ENCODE measurements around the gene LBHD2.
A peak's percentile ranks its signal among the peaks of the same experiment; 100 is the strongest.
"Not testable (repeated sequence)": the region's sequence is repeated elsewhere in the genome, so short reads cannot be mapped to it uniquely, and the experiment has no call there.

LBHD2 gene

GRCh38 chr14:103084021-103084919, at the start of gene LBHD2:
LBHD2 (plus strand) TSS chr14:103084210; CDS start chr14:103086013, 1,803 bp downstream.
- Histone ChIP-seq H3K36me3 (ENCODE audit: control insufficient read depth, insufficient read depth, low read length) (no peaks in the 10 kb centered on the region), H3K9ac (ENCODE audit: low read depth, low read length) (no peak within 1 kb of the TSS), H3K9me3 (ENCODE audit: control insufficient read depth, insufficient read depth, low read length) (no peaks in the 10 kb centered on the region), H3K4me1 (ENCODE audit: control insufficient read depth, insufficient read depth, low read length) (no peaks in the 10 kb centered on the region), H3K27me3 (ENCODE audit: control insufficient read depth, insufficient read depth, low read length) (peaks cover 35% of the 10 kb centered on the region), H3K4me3 (ENCODE audit: low read depth, low read length) (peak within 1 kb of the TSS; percentile 22)

- Histone ChIP-seq H3K4me3 (ENCODE audit: low read depth, low read length) (no peak overlapping the region), H3K4me1 (ENCODE audit: control insufficient read depth, insufficient read depth, low read length) (peaks cover 3% of the 10 kb centered on the region), H3K9ac (ENCODE audit: low read depth, low read length) (no peak overlapping the region), H3K36me3 (ENCODE audit: control insufficient read depth, insufficient read depth, low read length) (peaks cover 5% of the 10 kb centered on the region), H3K27me3 (ENCODE audit: control insufficient read depth, insufficient read depth, low read length) (no peaks in the 10 kb centered on the region), H3K9me3 (ENCODE audit: control insufficient read depth, insufficient read depth, low read length) (no peaks in the 10 kb centered on the region)
Observed at GRCh38 chr14:103041464-103041863, 42.5 kb upstream of the LBHD2 start.

GRCh38 chr14:103043257-103044015, 40.6 kb upstream of the LBHD2 start:
- Histone ChIP-seq H3K36me3 (ENCODE audit: control insufficient read depth, insufficient read depth, low read length) (peaks cover 5% of the 10 kb centered on the region), H3K4me1 (ENCODE audit: control insufficient read depth, insufficient read depth, low read length) (peaks cover 3% of the 10 kb centered on the region), H3K9me3 (ENCODE audit: control insufficient read depth, insufficient read depth, low read length) (no peaks in the 10 kb centered on the region), H3K4me3 (ENCODE audit: low read depth, low read length) (no peak overlapping the region), H3K27me3 (ENCODE audit: control insufficient read depth, insufficient read depth, low read length) (no peaks in the 10 kb centered on the region), H3K9ac (ENCODE audit: low read depth, low read length) (no peak overlapping the region)

GRCh38 chr14:103045371-103045869, 38.6 kb upstream of the LBHD2 start:
- Histone ChIP-seq H3K27me3 (ENCODE audit: control insufficient read depth, insufficient read depth, low read length) (no peaks in the 10 kb centered on the region), H3K9ac (ENCODE audit: low read depth, low read length) (no peak overlapping the region), H3K4me1 (ENCODE audit: control insufficient read depth, insufficient read depth, low read length) (peaks cover 3% of the 10 kb centered on the region), H3K4me3 (ENCODE audit: low read depth, low read length) (no peak overlapping the region), H3K9me3 (ENCODE audit: control insufficient read depth, insufficient read depth, low read length) (no peaks in the 10 kb centered on the region), H3K36me3 (ENCODE audit: control insufficient read depth, insufficient read depth, low read length) (peaks cover 5% of the 10 kb centered on the region)

GRCh38 chr14:103047453-103047852, 36.6 kb upstream of the LBHD2 start:
- H3K9ac ChIP-seq (ENCODE audit: low read depth, low read length); H3K4me3 ChIP-seq (ENCODE audit: low read depth, low read length); H3K4me1 ChIP-seq (ENCODE audit: control insufficient read depth, insufficient read depth, low read length); H3K36me3 ChIP-seq (ENCODE audit: control insufficient read depth, insufficient read depth, low read length); H3K9me3 ChIP-seq (ENCODE audit: control insufficient read depth, insufficient read depth, low read length); H3K27me3 ChIP-seq (ENCODE audit: control insufficient read depth, insufficient read depth, low read length): not testable (repeated sequence)

GRCh38 chr14:103050935-103051334, 33.1 kb upstream of the LBHD2 start:
- no peak overlapping the region for H3K4me3 ChIP-seq (ENCODE audit: low read depth, low read length)
- no peaks in the 10 kb centered on the region for H3K4me1 ChIP-seq (ENCODE audit: control insufficient read depth, insufficient read depth, low read length)
- H3K9me3 ChIP-seq (ENCODE audit: control insufficient read depth, insufficient read depth, low read length): no peaks in the 10 kb centered on the region
- no peaks in the 10 kb centered on the region for H3K27me3 ChIP-seq (ENCODE audit: control insufficient read depth, insufficient read depth, low read length)
- H3K9ac ChIP-seq (ENCODE audit: low read depth, low read length): no peak overlapping the region
- no peaks in the 10 kb centered on the region for H3K36me3 ChIP-seq (ENCODE audit: control insufficient read depth, insufficient read depth, low read length)

GRCh38 chr14:103052407-103052806, 31.6 kb upstream of the LBHD2 start:
- H3K36me3 ChIP-seq (ENCODE audit: control insufficient read depth, insufficient read depth, low read length): peaks cover 3% of the 10 kb centered on the region
- H3K4me1 ChIP-seq (ENCODE audit: control insufficient read depth, insufficient read depth, low read length): no peaks in the 10 kb centered on the region
- no peaks in the 10 kb centered on the region for H3K9me3 ChIP-seq (ENCODE audit: control insufficient read depth, insufficient read depth, low read length)
- no peak overlapping the region for H3K9ac ChIP-seq (ENCODE audit: low read depth, low read length)
- no peaks in the 10 kb centered on the region for H3K27me3 ChIP-seq (ENCODE audit: control insufficient read depth, insufficient read depth, low read length)
- no peak overlapping the region for H3K4me3 ChIP-seq (ENCODE audit: low read depth, low read length)

- no peaks in the 10 kb centered on the region for H3K27me3 ChIP-seq (ENCODE audit: control insufficient read depth, insufficient read depth, low read length)
- peak overlapping the region; percentile 84 for H3K4me3 ChIP-seq (ENCODE audit: low read depth, low read length)
- no peaks in the 10 kb centered on the region for H3K9me3 ChIP-seq (ENCODE audit: control insufficient read depth, insufficient read depth, low read length)
- no peak overlapping the region for H3K9ac ChIP-seq (ENCODE audit: low read depth, low read length)
- H3K36me3 ChIP-seq (ENCODE audit: control insufficient read depth, insufficient read depth, low read length): peaks cover 3% of the 10 kb centered on the region
- H3K4me1 ChIP-seq (ENCODE audit: control insufficient read depth, insufficient read depth, low read length): peaks cover 2% of the 10 kb centered on the region
Observed at GRCh38 chr14:103055695-103056094, 28.3 kb upstream of the LBHD2 start.

DNA sequence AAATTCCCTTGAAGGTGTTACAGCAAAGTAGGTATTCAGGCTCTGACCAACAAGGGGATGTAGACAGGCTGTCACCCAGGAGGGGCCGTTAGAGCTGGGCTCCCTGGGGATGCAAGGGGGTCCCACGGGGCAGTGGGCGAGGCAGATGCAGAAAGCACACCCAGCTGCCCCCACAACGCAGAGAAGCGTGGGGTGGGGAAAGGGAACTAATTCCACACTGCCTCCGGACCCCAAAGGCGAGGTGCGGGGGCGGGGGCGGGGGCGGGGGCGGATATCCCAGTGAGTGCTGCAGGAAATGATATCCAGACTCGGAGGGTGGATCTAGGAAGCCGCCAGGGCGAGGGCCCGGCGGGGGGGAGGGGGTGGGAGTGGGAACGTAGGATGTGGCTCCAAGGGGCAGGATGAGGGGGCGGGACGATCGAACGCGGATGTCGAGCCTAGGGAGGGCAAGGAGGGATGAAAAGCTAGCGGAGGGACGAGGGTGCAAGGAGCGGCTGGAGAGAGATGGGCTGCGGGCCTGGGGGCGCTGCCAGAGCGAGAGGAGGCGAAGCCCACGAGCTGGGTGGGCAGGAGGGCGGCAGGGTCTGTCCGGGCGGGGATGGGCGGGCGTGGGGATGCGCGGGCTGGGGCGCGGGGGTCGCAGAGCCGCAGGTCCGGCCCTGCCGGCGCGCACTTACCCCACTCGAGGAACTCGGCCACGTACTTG, 27.5 kb upstream of the LBHD2 start:
- H3K36me3 ChIP-seq (ENCODE audit: control insufficient read depth, insufficient read depth, low read length): peaks cover 3% of the 10 kb centered on the region
- H3K9me3 ChIP-seq (ENCODE audit: control insufficient read depth, insufficient read depth, low read length): no peaks in the 10 kb centered on the region
- H3K4me1 ChIP-seq (ENCODE audit: control insufficient read depth, insufficient read depth, low read length): peaks cover 2% of the 10 kb centered on the region
- H3K9ac ChIP-seq (ENCODE audit: low read depth, low read length): peak overlapping the region; percentile 49
- peak overlapping the region; percentile 84 for H3K4me3 ChIP-seq (ENCODE audit: low read depth, low read length)
- no peaks in the 10 kb centered on the region for H3K27me3 ChIP-seq (ENCODE audit: control insufficient read depth, insufficient read depth, low read length)

DNA sequence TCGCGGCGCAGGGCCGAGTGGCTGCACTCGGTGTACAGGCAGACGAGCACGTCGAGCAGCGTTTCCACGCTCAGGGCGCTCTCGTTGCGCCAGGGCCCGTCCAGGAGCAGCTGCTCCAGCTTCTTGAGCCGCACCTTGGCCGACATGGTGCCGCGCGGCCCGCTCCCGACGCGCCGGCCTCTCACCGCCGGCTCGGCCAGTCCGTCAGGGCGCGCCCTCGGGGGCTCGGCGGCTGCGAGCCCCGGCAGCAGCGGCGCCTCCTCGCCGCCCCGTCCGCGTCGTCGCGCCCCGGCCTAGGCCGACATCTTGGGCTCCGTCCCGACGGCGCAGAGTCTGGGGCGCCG, 27.0 kb upstream of the LBHD2 start:
- Histone ChIP-seq H3K36me3 (ENCODE audit: control insufficient read depth, insufficient read depth, low read length) (peaks cover 3% of the 10 kb centered on the region), H3K4me3 (ENCODE audit: low read depth, low read length) (peak overlapping the region; percentile 84), H3K4me1 (ENCODE audit: control insufficient read depth, insufficient read depth, low read length) (peaks cover 2% of the 10 kb centered on the region), H3K9me3 (ENCODE audit: control insufficient read depth, insufficient read depth, low read length) (no peaks in the 10 kb centered on the region), H3K27me3 (ENCODE audit: control insufficient read depth, insufficient read depth, low read length) (no peaks in the 10 kb centered on the region), H3K9ac (ENCODE audit: low read depth, low read length) (no peak overlapping the region)

- Histone ChIP-seq H3K9me3 (ENCODE audit: control insufficient read depth, insufficient read depth, low read length) (no peaks in the 10 kb centered on the region), H3K4me3 (ENCODE audit: low read depth, low read length) (peak within 1 kb of the TSS; percentile 84), H3K9ac (ENCODE audit: low read depth, low read length) (peak within 1 kb of the TSS; percentile 16), H3K36me3 (ENCODE audit: control insufficient read depth, insufficient read depth, low read length) (peaks cover 3% of the 10 kb centered on the region), H3K27me3 (ENCODE audit: control insufficient read depth, insufficient read depth, low read length) (no peaks in the 10 kb centered on the region), H3K4me1 (ENCODE audit: control insufficient read depth, insufficient read depth, low read length) (peaks cover 2% of the 10 kb centered on the region)
Observed at GRCh38 chr14:103057372-103058163, 26.4 kb upstream of the LBHD2 start, which contains the start of gene CDC42BPB. CDC42BPB (minus strand) TSS chr14:103057549; CDS start chr14:103057173, 376 bp downstream.
